ENCODE measurements around the gene ACP5.

The ACP5 gene

DNA sequence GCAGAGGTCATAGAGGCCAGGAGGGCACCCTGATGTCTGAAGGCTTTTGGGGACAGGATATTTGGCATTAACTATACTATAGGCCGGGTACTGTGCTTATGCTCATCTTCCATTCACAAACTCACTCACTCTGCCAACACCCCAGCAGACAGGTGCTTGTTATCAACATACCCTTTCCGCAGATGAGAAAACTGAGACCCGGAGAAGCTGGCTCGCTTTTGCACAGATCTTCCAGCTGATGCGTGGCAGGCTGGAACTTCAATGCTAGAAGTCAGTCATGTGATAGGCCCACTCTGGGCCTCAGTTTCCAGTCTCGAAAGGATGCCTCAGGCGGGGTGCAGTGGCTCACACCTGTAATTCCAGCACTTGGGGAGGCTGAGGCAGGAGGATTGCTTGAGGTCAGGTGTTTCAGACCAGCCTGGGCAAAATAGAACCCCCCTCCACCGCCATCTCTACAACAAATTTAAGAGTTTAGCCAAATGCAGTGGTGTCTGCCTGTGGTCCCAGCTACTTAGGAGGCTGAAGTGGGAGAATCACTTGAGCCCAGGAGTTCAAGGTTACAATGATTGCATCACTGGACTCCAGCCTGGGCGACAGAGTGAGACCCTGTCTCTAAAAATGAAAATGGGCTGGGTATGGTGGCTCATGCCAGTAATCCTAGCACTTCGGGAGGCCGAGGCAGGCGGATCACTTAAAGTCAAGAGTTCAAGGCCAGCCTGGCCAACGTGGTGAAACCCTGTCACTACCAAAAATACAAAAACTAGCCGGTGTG, 29.3 kb downstream of the ACP5 start:
- no peak for DNase-seq (ENCODE audit: low read depth in 2 of 2)

DNA sequence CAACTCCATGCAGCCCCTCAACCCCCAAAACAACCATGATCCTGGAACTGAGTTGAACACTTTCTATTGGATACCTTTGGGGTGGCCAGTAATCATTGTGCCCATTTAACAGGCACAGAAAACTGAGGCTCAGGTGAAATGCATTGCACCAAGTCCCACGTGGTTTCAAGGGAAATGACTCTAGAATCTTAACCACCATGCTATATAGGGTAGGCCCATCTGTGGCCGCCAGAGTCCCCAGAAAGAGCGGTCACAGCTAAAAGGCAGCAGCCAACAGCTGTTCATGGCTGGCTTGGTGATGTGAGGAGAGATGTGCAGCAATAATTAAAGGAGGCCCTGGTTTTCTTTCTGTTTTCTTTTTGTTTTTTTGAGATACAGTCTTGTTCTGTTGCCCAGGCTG, 36.2 kb downstream of the ACP5 start:
- no peak for DNase-seq (ENCODE audit: low read depth in 2 of 2)

DNA sequence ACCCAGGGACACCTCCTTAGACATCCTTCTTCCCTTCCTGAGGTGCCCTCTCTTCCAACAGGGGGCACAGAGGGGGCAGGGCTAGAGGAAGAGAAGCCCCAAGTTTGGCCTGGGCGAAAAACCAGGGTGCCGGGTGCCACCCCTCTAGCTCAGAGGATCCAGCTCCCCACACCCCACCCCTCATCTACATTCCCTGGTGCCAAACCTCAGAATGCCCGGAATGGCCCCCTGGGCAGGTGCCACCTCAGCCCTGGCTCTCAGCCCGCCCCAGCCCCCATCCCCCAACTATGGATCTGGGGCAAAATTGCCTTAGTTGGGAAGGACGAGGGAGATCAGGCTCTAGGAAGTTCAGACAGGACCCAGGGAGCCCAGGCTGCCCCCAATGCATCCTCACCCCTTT, 36.8 kb downstream of the ACP5 start:
- DNase-seq (ENCODE audit: low read depth in 2 of 2) = no peak

DNA sequence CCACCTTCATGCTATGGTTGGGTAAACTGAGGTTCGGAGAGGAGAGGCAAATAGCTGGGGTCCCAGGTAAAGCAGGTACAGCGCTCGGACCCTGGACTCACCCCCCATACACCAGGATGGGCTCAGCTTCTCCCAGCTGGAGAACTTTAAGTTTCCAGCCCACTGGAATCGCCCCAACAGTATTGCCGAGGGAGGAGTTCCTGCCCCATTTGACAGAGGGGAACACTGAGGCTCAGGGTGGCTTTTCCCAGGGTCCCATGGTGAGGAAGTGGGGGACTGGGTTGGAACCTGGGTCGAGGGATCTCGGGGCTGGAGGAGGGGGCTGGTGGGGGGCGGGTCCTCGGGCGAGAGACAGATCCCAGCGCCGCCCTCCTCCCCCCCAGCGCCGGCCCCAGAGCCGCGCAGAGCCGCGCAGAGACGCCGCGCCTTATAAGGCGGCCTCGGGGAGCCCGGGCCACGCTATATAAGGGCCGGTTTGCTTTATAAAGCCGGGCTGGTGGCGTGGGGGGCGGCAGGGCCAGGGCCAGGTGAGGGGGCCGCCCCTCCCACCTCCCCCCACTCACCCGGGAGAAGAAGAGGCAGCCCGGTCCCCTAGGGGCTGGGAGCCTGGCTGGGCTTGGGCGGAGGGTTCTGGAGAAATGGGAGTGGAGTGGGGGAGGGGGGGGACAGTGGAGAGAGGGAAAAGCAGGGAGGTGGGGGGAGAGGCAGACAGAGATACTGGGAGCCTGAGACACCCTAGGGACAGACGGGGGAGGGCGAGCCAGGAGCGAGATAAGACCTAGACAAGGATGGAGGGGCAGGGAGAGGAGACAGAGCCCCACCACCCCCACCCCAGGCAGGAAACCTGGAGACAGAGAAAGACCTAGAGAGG, 37.7 kb downstream of the ACP5 start:
- no peak for DNase-seq (ENCODE audit: low read depth in 2 of 2)

DNA sequence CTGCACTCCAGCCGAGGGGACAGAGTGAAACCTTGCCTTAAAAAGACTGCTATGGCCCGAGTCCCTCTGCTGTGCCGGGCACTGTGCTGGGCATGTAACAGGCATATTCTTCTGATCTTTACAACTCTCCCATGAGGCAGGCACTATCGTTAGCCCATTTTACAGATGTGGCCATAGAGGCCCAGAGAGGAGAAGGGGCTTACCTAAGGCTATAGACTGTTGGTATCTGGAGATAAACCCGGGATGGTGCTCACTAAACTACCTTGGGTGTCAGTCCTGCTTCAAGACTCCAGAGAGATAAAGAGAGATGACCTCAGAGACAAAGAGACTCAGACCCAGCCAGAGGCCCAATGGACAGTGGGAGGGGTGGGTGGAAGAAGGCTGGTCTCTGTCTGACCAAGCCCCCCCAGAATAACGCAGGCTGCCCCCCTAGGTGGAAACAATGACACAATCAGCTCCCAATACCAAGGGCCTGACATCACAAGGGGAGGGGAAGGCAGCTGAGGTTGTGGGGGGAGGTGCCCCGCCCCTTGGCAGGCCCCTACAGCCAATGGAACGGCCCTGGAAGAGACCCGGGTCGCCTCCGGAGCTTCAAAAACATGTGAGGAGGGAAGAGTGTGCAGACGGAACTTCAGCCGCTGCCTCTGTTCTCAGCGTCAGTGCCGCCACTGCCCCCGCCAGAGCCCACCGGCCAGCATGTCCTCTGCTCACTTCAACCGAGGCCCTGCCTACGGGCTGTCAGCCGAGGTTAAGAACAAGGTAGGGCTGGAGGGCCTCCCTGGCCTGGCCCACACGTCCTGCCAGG, 39.0 kb downstream of the ACP5 start, which contains the start of gene CNN1:
CNN1 (plus strand) TSS at position 620 of the 805 bp plus-strand sequence; CDS start at position 697, 77 bp downstream.
- no peak for DNase-seq (ENCODE audit: low read depth in 2 of 2)

DNA sequence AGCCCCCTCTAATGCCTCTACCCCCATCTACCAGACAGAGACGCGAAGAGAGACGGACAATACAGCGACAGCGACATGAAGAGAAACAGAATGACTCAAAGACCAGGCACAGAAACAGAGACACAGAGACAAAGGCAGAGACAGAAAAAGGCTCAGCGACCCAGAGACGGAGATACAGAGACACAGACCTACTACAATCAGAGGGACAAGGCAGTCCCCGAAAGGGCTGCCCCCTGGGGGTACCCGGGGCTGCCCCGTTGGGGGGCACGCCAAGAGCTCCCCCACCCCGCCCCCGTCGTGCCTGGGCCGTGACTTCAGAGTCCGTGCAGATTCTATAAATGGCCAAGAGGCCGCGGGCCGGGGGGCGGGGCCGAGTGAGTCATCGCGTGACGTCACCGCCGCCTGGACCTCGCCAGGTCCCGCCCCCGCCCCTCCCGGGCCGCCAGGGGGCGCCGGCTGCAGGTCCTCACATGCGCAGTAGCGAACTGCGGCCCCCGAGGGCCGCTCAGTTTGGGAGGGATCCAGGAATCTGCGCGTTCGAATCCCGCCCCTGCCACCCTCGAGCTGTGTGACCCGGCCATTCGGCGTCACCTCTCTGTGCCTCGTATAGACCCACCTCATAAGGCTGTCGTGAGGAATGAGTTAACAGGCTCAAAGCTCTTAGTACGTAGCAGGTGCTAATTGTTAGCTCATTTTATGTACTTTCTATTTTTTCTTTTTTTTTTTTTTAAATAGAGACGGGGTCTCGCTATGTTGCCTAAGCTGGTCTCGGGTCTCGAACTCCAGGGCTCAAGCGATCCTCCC, 41.5 kb downstream of the ACP5 start:
- peak; percentile 65 to 67 for DNase-seq (ENCODE audit: low read depth in 2 of 2)

DNA sequence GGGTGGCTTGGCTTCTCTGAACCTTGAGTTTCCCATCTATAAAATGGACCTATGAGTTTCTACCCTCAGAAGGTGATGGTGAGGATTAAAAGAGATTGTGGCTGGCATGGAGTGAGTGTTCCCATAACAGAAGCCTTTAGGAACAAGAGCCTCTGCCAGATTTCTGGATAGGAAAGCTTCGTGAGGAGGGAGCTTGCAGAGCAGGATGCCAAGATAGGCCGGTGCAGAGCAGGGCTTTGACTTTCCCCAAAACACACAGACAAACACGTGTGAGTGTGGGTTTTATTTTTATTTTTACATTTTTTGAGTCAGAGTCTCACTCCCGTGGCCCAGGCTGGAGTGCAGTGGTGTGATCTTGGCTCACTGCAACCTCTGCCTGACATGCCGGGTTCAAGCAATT, 42.5 kb downstream of the ACP5 start:
- no peak for DNase-seq (ENCODE audit: low read depth in 2 of 2)

DNA sequence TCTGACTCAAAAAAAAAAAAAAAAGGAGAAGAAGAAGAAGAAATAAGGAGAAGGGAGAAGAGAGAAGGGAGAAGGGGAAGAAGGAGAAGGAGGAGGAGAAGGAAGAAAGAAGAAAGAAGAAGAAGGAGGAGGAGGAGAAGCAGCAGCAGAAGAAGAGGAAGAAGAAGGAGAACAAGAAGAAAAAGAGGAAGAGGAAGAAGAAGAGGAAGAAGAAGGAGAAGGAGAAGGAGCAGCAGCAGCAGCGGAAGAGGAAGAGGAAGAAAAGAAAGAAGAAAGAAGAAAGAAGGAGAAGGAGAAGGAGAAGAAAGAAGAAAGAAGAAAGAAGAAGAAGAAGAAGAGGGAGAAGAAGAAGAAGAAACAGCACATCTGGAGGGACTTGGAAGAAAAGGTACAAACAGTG, 42.9 kb downstream of the ACP5 start:
- DNase-seq (ENCODE audit: low read depth in 2 of 2) = no peak

DNA sequence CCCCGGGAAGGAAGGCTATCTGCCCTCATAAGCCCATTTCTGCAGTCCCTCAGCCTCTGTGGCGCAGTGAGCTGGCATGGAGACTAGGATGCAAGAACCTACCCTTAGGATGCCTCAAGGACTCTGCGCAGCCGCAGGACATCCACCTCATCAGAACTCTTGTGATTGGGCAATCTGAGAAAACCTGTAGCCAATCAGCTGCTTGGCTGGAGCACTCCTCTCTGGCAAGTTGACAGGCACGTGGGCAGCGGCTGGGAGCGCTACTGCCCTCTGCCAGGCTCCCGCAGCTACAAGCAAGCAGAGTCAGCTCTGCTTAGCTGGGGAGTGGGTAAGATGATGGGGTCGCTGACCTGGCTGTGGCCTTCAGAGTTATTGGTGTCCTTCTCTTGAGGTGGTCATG, 47.0 kb downstream of the ACP5 start:
- DNase-seq (ENCODE audit: low read depth in 2 of 2) = no peak

DNA sequence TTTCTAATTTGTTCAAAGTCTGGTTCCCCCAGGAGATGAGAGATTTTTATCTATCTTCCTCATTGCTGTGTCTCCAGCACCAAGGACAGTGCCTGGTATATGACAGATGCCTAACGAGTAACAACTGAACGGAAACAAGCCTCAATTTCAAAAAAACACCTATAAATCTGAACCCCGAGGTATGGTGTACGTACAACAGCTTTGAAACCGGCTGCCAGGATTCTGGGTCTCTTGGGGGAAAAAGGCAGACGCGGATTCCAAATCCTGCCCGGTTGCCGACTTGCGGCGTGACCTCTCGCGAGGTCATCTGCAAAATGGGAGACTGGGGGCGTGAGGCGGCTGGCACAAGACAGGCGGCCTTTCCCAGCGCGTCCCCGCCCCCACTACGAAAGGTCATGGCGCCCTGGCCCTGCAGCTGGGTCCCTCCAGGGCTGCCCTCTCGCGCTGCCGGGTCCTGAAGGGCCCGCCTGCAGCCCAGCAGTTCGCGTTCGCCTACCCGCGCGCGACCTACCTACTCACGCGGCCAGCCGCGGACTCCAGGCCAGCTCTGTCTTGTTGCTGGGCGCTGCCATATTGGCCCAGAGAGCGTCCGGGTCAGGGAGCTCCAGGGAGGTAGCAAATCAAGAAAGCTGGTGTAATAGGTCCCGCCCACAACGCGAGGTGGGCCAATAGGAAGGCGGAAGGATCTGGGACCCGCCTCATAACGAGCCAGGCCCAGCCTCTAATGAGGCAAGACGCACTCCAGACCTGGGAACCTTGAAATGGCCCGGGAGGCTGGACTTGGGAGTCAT, 48.7 kb downstream of the ACP5 start, which contains the start of gene ECSIT:
ECSIT (minus strand) TSS at position 584 of the 791 bp plus-strand sequence. CDS start 9,964 bp downstream, outside the sequence.
- peak; percentile 82 to 89 for DNase-seq (ENCODE audit: low read depth in 2 of 2)
